ENCODE measurements around the gene PCDHB16.

PCDHB16 gene

GRCh38 chr5:141234109-141234667 is 52.0 kb downstream of the PCDHB16 start:
- no peak for DNase-seq

Data from T-helper 9 cell (primary cell).